Fibroblast of peridontal ligament (primary cell): Measurements from ENCODE around the gene SPHK1.

Source experiments
- DNase-seq: peaks from one replicate; pipeline ENCODE4 v3.0.0-alpha.2; 2010; ENCODE audit errors: extremely low read depth

SPHK1 gene

GRCh38 chr17:76432712-76433336 lies 48.4 kb downstream of the SPHK1 start:
- DNase-seq, result no peak

DNA sequence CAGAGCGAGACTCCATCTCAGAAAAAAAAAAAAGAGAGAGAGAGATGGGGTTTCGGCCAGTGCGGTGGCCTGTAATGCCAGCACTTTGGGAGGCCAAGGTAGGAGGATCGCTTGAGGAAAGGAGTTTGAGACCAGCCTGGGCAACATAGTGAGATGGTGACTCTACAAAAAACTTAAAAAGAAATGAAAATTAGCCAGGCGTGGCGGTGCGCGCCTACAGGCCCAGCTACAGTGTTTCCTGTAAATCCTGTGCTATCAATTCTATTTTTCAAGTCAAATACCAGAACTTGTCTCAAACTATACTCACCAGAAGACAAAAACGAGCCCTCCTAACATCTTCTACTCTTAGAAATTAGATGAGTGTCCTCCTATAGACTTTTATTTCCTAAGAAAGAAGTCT lies 49.3 kb downstream of the SPHK1 start:
- DNase-seq, result no peak

DNA sequence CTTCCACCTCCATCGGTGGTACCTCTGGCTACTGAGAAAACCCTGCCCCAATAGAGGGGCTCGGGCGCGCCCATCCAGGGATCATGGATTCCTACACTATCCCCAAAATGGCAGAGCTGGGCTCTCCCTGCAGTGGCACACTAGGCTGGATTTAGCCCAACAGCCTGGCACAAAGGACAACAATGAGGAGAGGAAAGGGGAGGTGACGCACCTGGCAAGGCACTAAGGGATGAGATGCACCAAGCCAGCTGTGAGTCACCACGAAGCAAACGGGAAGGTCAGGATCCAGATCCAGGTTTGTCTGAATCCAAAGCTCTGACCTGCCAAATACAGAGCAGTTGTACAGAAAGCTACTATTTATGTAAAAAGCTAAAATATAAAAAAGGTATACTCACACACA lies 50.5 kb downstream of the SPHK1 start:
- no peak for DNase-seq

DNA sequence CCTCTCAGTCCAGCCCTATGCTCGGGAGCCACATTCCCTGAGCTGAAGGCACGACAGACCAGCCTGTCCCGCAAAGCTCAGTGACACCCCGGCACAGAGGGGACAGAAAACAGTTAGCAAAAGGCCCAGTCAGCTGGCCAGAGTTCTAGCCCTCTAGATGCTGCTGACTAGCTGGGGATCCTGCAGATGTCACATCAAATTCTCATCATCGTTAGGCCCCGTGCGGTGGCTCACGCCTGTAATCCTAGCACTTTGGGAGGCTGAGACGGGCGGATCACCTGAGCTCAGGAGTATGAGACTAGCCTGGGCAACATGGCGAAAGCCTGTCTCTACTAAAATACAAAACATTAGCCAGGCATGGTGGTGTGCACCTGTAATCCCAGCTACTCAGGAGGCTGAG lies 51.3 kb downstream of the SPHK1 start:
- DNase-seq, result no peak
